HL-60 (cell line): ENCODE results near the gene ZNF273.

Experiments used
- DNase-seq, 2 experiments: peaks; one replicate each; pipeline ENCODE4 v3.0.0-alpha.2; 2010 to 2020; ENCODE audit warnings: low read depth in 1 of 2, low spot score in 1 of 2
- H3K27ac ChIP-seq: fragments of 250-450 bp; sonication (Bioruptor Pico); replicated peaks from 2 replicates; pipeline ENCODE4 v1.5.1; 2020; ENCODE audit warnings: mild to moderate bottlenecking, moderate library complexity
- H3K27me3 ChIP-seq: fragments of 250-450 bp; sonication (Bioruptor Pico); 2 replicates; pipeline ENCODE4 v1.5.1; 2021; ENCODE audit warnings: mild to moderate bottlenecking, moderate library complexity; ENCODE audit not compliant: insufficient read depth, poor library complexity, severe bottlenecking
- H3K4me3 ChIP-seq: replicated peaks from 2 replicates; pipeline ENCODE4 v1.5.1; 2011; ENCODE audit warnings: mild to moderate bottlenecking, control low read depth, low read length; ENCODE audit not compliant: insufficient read depth
- CTCF ChIP-seq: IDR thresholded peaks from one replicate; pipeline ENCODE4 v1.5.1; 2011; ENCODE audit warnings: low read length, control low read depth, inconsistent platforms; ENCODE audit not compliant: insufficient read depth
- GABPA ChIP-seq: IDR thresholded peaks from 2 replicates; pipeline ENCODE4 v1.6.1; 2012; ENCODE audit warnings: low read depth
- POLR2AphosphoS5 ChIP-seq: IDR thresholded peaks from 2 replicates; pipeline ENCODE4 v1.6.1; 2012; ENCODE audit warnings: low read depth
- REST ChIP-seq: IDR thresholded peaks from 2 replicates; pipeline ENCODE4 v1.6.1; 2012; ENCODE audit warnings: low read depth; ENCODE audit not compliant: insufficient replicate concordance
- SPI1 ChIP-seq: IDR thresholded peaks from 2 replicates; pipeline ENCODE4 v1.6.1; 2012; ENCODE audit warnings: low read depth, mild to moderate bottlenecking, borderline replicate concordance

The ZNF273 gene

GRCh38 chr7:64885520-64886240 is 17.4 kb upstream of the ZNF273 start:
- no peak for DNase-seq
- H3K4me3 ChIP-seq = no peak overlapping the region
- H3K27me3 ChIP-seq = peaks cover 9% of the 10 kb centered on the region
- TF ChIP-seq POLR2AphosphoS5 = no peak
- no peak for TF ChIP-seq REST
- no peak for TF ChIP-seq GABPA
- H3K27ac ChIP-seq = no peak overlapping the region

GRCh38 chr7:64886956-64887545 is 16.0 kb upstream of the ZNF273 start:
- TF ChIP-seq CTCF (no peak), POLR2AphosphoS5 (no peak)
- Histone ChIP-seq H3K27ac (no peak overlapping the region), H3K4me3 (no peak overlapping the region), H3K27me3 (peaks cover 9% of the 10 kb centered on the region)
- no peak for DNase-seq

- DNase-seq = no peak
- no peak for TF ChIP-seq SPI1
- TF ChIP-seq GABPA = no peak
- no peak for TF ChIP-seq REST
- TF ChIP-seq CTCF = no peak
- TF ChIP-seq POLR2AphosphoS5 = no peak
- Histone ChIP-seq H3K4me3 (no peak overlapping the region), H3K27ac (no peak overlapping the region), H3K27me3 (peaks cover 3% of the 10 kb centered on the region)
Observed at GRCh38 chr7:64887756-64888508, 15.1 kb upstream of the ZNF273 start.

- no peak for TF ChIP-seq CTCF
- no peak for TF ChIP-seq GABPA
- Histone ChIP-seq H3K27ac (peak overlapping the region; percentile 31; the same call in 1 of the 2 replicates), H3K4me3 (no peak overlapping the region; the same call in 1 of the 2 replicates), H3K27me3 (no peaks in the 10 kb centered on the region)
- no peak for DNase-seq
Observed at GRCh38 chr7:64888561-64888900, 14.5 kb upstream of the ZNF273 start.
